HPDE6-E6E7 (cell line): Measurements from ENCODE around the gene TIFAB.

Experiments
- DNase-seq: peaks from one replicate; pipeline ENCODE4 v3.0.0; 2011; ENCODE audit warnings: missing footprints; ENCODE audit errors: extremely low spot score

TIFAB gene

GRCh38 chr5:135481909-135482311, 29.8 kb upstream of the TIFAB start:
- no peak for DNase-seq

GRCh38 chr5:135481387-135481786, 29.2 kb upstream of the TIFAB start:
- DNase-seq = no peak

GRCh38 chr5:135480511-135480910, 28.4 kb upstream of the TIFAB start:
- no peak for DNase-seq

- DNase-seq = no peak
Measured at GRCh38 chr5:135478938-135479337, 26.8 kb upstream of the TIFAB start.

- no peak for DNase-seq
Measured at GRCh38 chr5:135477613-135478066, 25.5 kb upstream of the TIFAB start.

GRCh38 chr5:135476615-135477581, 24.7 kb upstream of the TIFAB start:
- DNase-seq = no peak

- no peak for DNase-seq
Measured at GRCh38 chr5:135473956-135474670, 22.0 kb upstream of the TIFAB start.

GRCh38 chr5:135472141-135472540, 20.0 kb upstream of the TIFAB start:
- DNase-seq = no peak

GRCh38 chr5:135471726-135472125, 19.6 kb upstream of the TIFAB start:
- no peak for DNase-seq

GRCh38 chr5:135469911-135470310, 17.8 kb upstream of the TIFAB start:
- no peak for DNase-seq

- DNase-seq = no peak
Measured at GRCh38 chr5:135468541-135468940, 16.4 kb upstream of the TIFAB start.

GRCh38 chr5:135467871-135468485, 15.8 kb upstream of the TIFAB start:
- no peak for DNase-seq

GRCh38 chr5:135467051-135467625, 15.0 kb upstream of the TIFAB start:
- no peak for DNase-seq

- peak; percentile 83 for DNase-seq
Measured at GRCh38 chr5:135466178-135467050, 14.3 kb upstream of the TIFAB start.

- DNase-seq = no peak
Measured at GRCh38 chr5:135465391-135466122, 13.4 kb upstream of the TIFAB start.

GRCh38 chr5:135462304-135462703, 10.2 kb upstream of the TIFAB start:
- peak; percentile 27 for DNase-seq

GRCh38 chr5:135461481-135462151, 9.5 kb upstream of the TIFAB start:
- DNase-seq = no peak

- no peak for DNase-seq
Measured at GRCh38 chr5:135460246-135461033, 8.3 kb upstream of the TIFAB start.

- DNase-seq = no peak
Measured at GRCh38 chr5:135458921-135459331, 6.8 kb upstream of the TIFAB start.
